Neural cell (in vitro differentiated cells): ENCODE results near the gene TAS2R50. TPM values are rescaled to one million over a fixed set of nuclear protein-coding genes. Genes with fewer than 3 reads are reported as not detected.

Experiments
- H2AFZ ChIP-seq: fragments of 200-600, 300-800 bp; sonication (generic), shearing (Covaris generic); 2 replicates; pipeline ENCODE4 v1.6.0; 2014; ENCODE audit warnings: low read depth, mild to moderate bottlenecking, antibody characterized with exemption, low read length, moderate library complexity
- H3F3A ChIP-seq: fragments of 200-600 bp; shearing (Covaris generic); 2 replicates; pipeline ENCODE4 v1.6.1; 2016; ENCODE audit warnings: mild to moderate bottlenecking, moderate library complexity, mixed read lengths, antibody characterized with exemption, low read length; ENCODE audit not compliant: insufficient read depth, poor library complexity, severe bottlenecking
- H3K27ac ChIP-seq: fragments of 200-600, 300-800 bp; sonication (generic), shearing (Covaris generic); 2 replicates; pipeline ENCODE4 v1.5.1; 2014; ENCODE audit warnings: mild to moderate bottlenecking, low read length, moderate library complexity
- H3K27me3 ChIP-seq: fragments of 300-800, 200-600 bp; sonication (generic), shearing (Covaris generic); 2 replicates; pipeline ENCODE4 v1.6.0; 2014; ENCODE audit warnings: mild to moderate bottlenecking, low read depth, low read length, moderate library complexity; ENCODE audit not compliant: insufficient read depth
- H3K36me3 ChIP-seq: fragments of 300-800, 200-600 bp; sonication (generic), shearing (Covaris generic); 2 replicates; pipeline ENCODE4 v1.5.1; 2014; ENCODE audit warnings: mild to moderate bottlenecking, antibody characterized with exemption, low read length, moderate library complexity; ENCODE audit not compliant: insufficient read depth
- H3K4me2 ChIP-seq: fragments of 300-800, 200-600 bp; sonication (generic), shearing (Covaris generic); 2 replicates; pipeline ENCODE4 v1.6.0; 2014; ENCODE audit warnings: mild to moderate bottlenecking, low read length
- H3K4me3 ChIP-seq: fragments of 300-800, 200-600 bp; sonication (generic), shearing (Covaris generic); 2 replicates; pipeline ENCODE4 v1.5.1; 2014; ENCODE audit warnings: mild to moderate bottlenecking, low read length, moderate library complexity
- H3K79me2 ChIP-seq: fragments of 200-600 bp; shearing (Covaris generic); replicated peaks from 2 replicates; pipeline ENCODE4 v1.6.0; 2014; ENCODE audit warnings: mild to moderate bottlenecking, low read length, moderate library complexity; ENCODE audit not compliant: insufficient read depth
- H3K9ac ChIP-seq: fragments of 300-800, 200-600 bp; sonication (generic), shearing (Covaris generic); 2 replicates; pipeline ENCODE4 v1.6.1; 2016; ENCODE audit warnings: mild to moderate bottlenecking, low read length, mixed read lengths
- H3K9me2 ChIP-seq: fragments of 200-600 bp; shearing (Covaris generic); 2 replicates; pipeline ENCODE4 v1.6.1; 2016; ENCODE audit warnings: mild to moderate bottlenecking, low read length, mixed read lengths; ENCODE audit not compliant: insufficient read depth
- H3K9me3 ChIP-seq: fragments of 200-600, 300-800 bp; sonication (generic), shearing (Covaris generic); 2 replicates; pipeline ENCODE4 v1.6.1; 2016; ENCODE audit warnings: mild to moderate bottlenecking, mixed run types, low read length, moderate library complexity, mixed read lengths
- H4K20me1 ChIP-seq: fragments of 200-600 bp; shearing (Covaris generic); 2 replicates; pipeline ENCODE4 v1.6.1; 2016; ENCODE audit warnings: mild to moderate bottlenecking, mixed run types; ENCODE audit not compliant: insufficient read depth
- CTCF ChIP-seq: fragments of 450-650 bp; IDR thresholded peaks from 2 replicates; pipeline ENCODE4 v1.5.1; 2014; ENCODE audit warnings: antibody characterized with exemption, mild to moderate bottlenecking, moderate library complexity; ENCODE audit not compliant: poor library complexity, severe bottlenecking
- EP300 ChIP-seq: fragments of 450-650 bp; conservative IDR thresholded peaks from 2 replicates; pipeline ENCODE4 v1.6.1; 2014; ENCODE audit warnings: antibody characterized with exemption, mild to moderate bottlenecking, moderate library complexity; ENCODE audit not compliant: poor library complexity, severe bottlenecking
- EZH2 ChIP-seq: fragments of 200-600, 300-800 bp; shearing (Covaris generic), sonication (generic); IDR thresholded peaks from 2 replicates; pipeline ENCODE4 v1.6.1; 2014; ENCODE audit warnings: antibody characterized with exemption, low read length, borderline replicate concordance, mild to moderate bottlenecking; ENCODE audit not compliant: insufficient read depth, poor library complexity, severe bottlenecking
- MXI1 ChIP-seq: fragments of 450-650 bp; conservative IDR thresholded peaks from 2 replicates; pipeline ENCODE4 v1.6.1; 2014; ENCODE audit warnings: antibody characterized with exemption, mild to moderate bottlenecking; ENCODE audit not compliant: poor library complexity, severe bottlenecking
- POLR2AphosphoS5 ChIP-seq: IDR thresholded peaks from 2 replicates; pipeline ENCODE4 v1.6.1; 2012
- RAD21 ChIP-seq: fragments of 450-650 bp; conservative IDR thresholded peaks from 2 replicates; pipeline ENCODE4 v1.6.1; 2014; ENCODE audit warnings: antibody characterized with exemption, mild to moderate bottlenecking, moderate library complexity
- SMC3 ChIP-seq: fragments of 450-650 bp; conservative IDR thresholded peaks from 2 replicates; pipeline ENCODE4 v1.6.1; 2014; ENCODE audit warnings: antibody characterized with exemption, mild to moderate bottlenecking, moderate library complexity; ENCODE audit not compliant: poor library complexity
- TAF1 ChIP-seq: IDR thresholded peaks from 2 replicates; pipeline ENCODE4 v1.6.1; 2012; ENCODE audit warnings: low read depth
- polyA plus RNA-seq: library from polyadenylated mRNA; depleted of rRNA; stranded (reverse); fragments of >200 nt; gene quantifications from 2 replicates; pipeline ENCODE4 v1.2.3, GENCODE V29; 2014
- TF ChIP-seq, protein P1 (sequence below): IDR thresholded peaks from 2 replicates; pipeline ENCODE4 v1.6.1; 2012; ENCODE audit warnings: borderline replicate concordance

Gene TAS2R50
- polyA plus RNA-seq, 1 donor from 2014 or later: not detected

- TF ChIP-seq RAD21: no peak
- TF ChIP-seq POLR2AphosphoS5: no peak
- no peak for TF ChIP-seq EP300
- TF ChIP-seq SMC3: no peak
- no peak for TF ChIP-seq EZH2
- TF ChIP-seq TAF1: no peak
- TF ChIP-seq, protein P1, sequence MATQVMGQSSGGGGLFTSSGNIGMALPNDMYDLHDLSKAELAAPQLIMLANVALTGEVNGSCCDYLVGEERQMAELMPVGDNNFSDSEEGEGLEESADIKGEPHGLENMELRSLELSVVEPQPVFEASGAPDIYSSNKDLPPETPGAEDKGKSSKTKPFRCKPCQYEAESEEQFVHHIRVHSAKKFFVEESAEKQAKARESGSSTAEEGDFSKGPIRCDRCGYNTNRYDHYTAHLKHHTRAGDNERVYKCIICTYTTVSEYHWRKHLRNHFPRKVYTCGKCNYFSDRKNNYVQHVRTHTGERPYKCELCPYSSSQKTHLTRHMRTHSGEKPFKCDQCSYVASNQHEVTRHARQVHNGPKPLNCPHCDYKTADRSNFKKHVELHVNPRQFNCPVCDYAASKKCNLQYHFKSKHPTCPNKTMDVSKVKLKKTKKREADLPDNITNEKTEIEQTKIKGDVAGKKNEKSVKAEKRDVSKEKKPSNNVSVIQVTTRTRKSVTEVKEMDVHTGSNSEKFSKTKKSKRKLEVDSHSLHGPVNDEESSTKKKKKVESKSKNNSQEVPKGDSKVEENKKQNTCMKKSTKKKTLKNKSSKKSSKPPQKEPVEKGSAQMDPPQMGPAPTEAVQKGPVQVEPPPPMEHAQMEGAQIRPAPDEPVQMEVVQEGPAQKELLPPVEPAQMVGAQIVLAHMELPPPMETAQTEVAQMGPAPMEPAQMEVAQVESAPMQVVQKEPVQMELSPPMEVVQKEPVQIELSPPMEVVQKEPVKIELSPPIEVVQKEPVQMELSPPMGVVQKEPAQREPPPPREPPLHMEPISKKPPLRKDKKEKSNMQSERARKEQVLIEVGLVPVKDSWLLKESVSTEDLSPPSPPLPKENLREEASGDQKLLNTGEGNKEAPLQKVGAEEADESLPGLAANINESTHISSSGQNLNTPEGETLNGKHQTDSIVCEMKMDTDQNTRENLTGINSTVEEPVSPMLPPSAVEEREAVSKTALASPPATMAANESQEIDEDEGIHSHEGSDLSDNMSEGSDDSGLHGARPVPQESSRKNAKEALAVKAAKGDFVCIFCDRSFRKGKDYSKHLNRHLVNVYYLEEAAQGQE: no peak
- no peak for TF ChIP-seq MXI1
- no peak for TF ChIP-seq CTCF
- no peaks in the 10 kb centered on the region for H4K20me1 ChIP-seq
Observed at GRCh38 chr12:10940389-10940788, 46.3 kb downstream of the TAS2R50 start.

DNA sequence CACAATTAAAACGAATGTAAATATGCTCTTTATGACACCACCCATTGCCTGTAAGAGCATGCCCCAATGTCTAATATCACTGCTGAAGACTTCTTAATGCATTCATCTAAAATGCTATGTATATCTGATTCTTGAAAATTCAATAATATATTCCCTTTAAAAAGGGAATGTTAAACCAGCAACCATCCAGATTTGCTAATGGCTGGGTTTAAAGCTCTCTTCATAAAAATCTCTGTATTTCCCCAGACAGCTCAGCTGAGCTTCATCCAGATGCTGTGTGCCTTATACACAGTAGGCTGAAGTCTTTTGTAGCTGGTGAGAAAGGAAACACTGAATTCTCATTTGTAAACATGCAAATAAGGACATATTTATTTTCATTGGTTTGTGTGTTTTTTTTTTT is 47.5 kb downstream of the TAS2R50 start, which contains the start of gene TAS2R14:
TSS of gene TAS2R14 (minus strand) at position 101 of the 400 bp plus-strand sequence. CDS start at position 45, 56 bp downstream.
- H3F3A ChIP-seq: no peaks in the 10 kb centered on the region
- no peak within 1 kb of the TSS for H3K4me3 ChIP-seq
- no peaks in the 10 kb centered on the region for H3K27me3 ChIP-seq
- no peaks in the 10 kb centered on the region for H4K20me1 ChIP-seq
- no peaks in the 10 kb centered on the region for H3K36me3 ChIP-seq
- H3K9me3 ChIP-seq: no peaks in the 10 kb centered on the region
- no peak for TF ChIP-seq MXI1
- no peak for TF ChIP-seq POLR2AphosphoS5
- no peak for TF ChIP-seq EP300
- TF ChIP-seq CTCF: no peak
- TF ChIP-seq RAD21: no peak
- TF ChIP-seq TAF1: no peak
- TF ChIP-seq SMC3: no peak
- no peak for TF ChIP-seq EZH2
- TF ChIP-seq, protein P1: no peak
- no peak within 1 kb of the TSS for H3K9ac ChIP-seq
- H3K9me2 ChIP-seq: no peaks in the 10 kb centered on the region
- no peak within 1 kb of the TSS for H3K4me2 ChIP-seq
- no peaks in the 10 kb centered on the region for H3K79me2 ChIP-seq
- H2AFZ ChIP-seq: no peak within 1 kb of the TSS
- no peak within 1 kb of the TSS for H3K27ac ChIP-seq

More at GRCh38 chr12:10940389-10940788, 46.3 kb downstream of the TAS2R50 start:
- Histone ChIP-seq H3K9me3 (no peaks in the 10 kb centered on the region), H3K4me3 (no peak overlapping the region), H3K27ac (no peak overlapping the region), H3K79me2 (no peaks in the 10 kb centered on the region), H3K4me2 (no peak overlapping the region), H3K27me3 (no peaks in the 10 kb centered on the region), H3F3A (no peaks in the 10 kb centered on the region), H3K36me3 (no peaks in the 10 kb centered on the region), H3K9me2 (no peaks in the 10 kb centered on the region), H3K9ac (no peak overlapping the region), H2AFZ (no peak overlapping the region)
